ENCODE measurements around the gene PWWP2B.
"Not testable (repeated sequence)": the region's sequence is repeated elsewhere in the genome, so short reads cannot be mapped to it uniquely, and the experiment has no call there.

Gene PWWP2B

DNA sequence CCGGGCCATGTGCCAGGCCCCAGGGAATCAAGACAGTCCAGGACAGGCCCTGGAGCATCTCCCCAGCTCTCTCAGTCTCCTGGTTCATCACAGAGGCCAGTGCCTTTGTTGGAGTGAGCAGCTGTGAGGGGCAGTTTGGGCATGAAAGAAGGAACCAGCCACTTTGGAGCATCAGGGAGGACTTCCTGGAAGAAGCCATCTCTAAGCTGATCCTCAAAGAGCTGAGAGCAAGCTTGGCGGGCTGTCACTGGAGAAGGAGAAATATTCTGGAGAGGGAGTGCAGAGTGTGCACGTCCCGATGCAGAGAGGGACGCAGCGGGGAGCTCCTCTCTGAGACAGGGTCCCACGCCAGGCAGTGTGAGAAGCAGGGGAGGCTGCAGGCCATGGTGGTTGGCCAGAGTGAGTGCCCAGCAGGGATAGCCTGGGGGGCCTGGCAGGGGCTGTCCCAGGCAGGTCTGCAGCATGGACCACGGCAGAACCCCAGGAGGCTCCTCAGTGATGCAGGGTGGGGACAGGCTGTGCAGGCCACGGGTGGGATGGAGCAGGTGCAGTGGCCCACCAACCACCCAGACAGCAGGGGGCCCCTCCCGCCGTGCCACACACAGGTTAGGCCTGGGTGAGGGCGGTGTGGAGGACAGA lies 34.7 kb downstream of the PWWP2B start:
- DNase-seq (ENCODE audit: low read depth in 2 of 2) = no peak

- no peak for DNase-seq (ENCODE audit: low read depth in 2 of 2)
Observed at GRCh38 chr10:132432176-132432540, 35.2 kb downstream of the PWWP2B start.

- DNase-seq (ENCODE audit: low read depth in 2 of 2) = no peak
Observed at GRCh38 chr10:132433671-132434340, 36.8 kb downstream of the PWWP2B start.

GRCh38 chr10:132434405-132435005 lies 37.5 kb downstream of the PWWP2B start:
- peak; percentile 58 to 69 for DNase-seq (ENCODE audit: low read depth in 2 of 2)

DNA sequence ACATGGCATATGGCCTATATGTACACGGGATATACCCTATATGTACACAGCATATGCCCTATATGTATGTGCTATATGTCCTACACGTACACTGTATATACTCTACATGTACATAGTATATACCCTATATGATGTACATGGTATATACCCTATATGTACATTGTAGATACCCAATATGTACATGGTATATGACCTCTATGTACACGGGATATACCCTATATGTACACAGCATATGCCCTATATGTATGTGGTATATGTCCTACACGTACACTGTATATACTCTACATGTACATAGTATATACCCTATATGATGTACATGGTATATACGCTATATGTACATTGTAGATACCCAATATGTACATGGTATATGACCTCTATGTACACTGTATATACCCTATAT lies 38.3 kb downstream of the PWWP2B start:
- DNase-seq (ENCODE audit: low read depth in 2 of 2) = not testable (repeated sequence)

DNA sequence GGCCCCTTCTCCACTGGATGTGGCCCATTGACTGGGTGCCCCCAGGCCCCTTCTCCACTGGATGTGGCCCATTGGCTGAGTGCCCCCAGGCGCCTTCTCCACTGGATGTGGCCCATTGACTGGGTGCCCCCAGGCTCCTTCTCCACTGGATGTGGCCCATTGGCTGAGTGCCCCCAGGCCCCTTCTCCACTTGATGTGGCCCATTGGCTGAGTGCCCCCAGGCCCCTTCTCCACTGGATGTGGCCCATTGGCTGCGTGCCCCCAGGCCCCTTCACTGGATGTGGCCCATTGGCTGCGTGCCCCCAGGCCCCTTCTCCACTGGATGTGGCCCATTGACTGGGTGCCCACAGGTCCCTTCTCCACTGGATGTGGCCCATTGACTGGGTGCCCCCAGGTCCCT lies 39.1 kb downstream of the PWWP2B start:
- DNase-seq (ENCODE audit: low read depth in 2 of 2) = not testable (repeated sequence)

DNA sequence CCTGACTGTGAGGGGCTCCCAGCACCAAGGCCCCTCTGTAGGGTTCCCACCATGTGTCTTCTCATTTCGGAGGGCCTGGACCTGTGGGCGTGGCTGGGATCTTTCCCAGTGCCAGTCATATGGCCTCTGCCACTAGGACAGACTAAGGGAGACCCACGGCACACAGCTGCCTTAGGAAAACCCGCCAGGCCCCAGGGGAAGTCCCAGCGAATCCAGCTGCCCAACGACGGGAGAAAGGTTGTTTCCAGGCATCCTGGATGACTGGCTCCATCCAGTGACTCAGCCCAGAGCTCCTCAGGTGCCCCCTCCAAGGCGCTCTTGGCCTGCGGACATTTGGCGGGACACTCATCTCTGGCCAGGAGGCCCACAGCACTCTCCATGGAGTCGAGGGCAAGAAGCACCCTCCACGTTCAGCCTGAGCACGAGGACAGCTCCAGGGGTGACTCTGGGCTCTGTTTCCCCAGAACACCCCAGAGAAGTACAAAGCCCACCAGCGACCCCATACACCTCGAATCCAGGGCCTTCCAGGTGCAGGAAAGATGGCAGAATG lies 39.9 kb downstream of the PWWP2B start:
- DNase-seq (ENCODE audit: low read depth in 2 of 2) = no peak

GRCh38 chr10:132437541-132437950 lies 40.5 kb downstream of the PWWP2B start:
- no peak for DNase-seq (ENCODE audit: low read depth in 2 of 2)

GRCh38 chr10:132438091-132439024 lies 41.4 kb downstream of the PWWP2B start:
- DNase-seq (ENCODE audit: low read depth in 2 of 2) = no peak

DNA sequence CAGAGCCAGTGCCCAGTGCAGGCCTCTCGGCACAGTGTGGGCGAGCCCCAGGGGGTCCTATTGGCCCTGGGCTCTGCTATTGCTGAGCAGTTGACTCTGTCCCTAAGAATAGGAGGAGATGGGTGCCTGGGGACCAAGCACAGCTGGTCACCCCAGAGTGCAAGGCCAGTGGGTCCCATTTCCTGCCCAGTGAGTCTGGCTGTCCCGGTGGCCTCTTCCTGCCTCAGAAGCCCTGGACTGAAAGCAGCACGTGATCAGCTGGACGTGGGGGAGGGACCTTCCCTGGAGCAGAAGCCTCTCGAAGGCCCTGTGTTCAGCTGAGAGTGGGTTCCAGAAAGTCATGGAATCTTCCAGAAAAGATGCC lies 42.0 kb downstream of the PWWP2B start:
- DNase-seq (ENCODE audit: low read depth in 2 of 2) = no peak

GRCh38 chr10:132439424-132440163 lies 42.6 kb downstream of the PWWP2B start:
- DNase-seq (ENCODE audit: low read depth in 2 of 2) = no peak

DNA sequence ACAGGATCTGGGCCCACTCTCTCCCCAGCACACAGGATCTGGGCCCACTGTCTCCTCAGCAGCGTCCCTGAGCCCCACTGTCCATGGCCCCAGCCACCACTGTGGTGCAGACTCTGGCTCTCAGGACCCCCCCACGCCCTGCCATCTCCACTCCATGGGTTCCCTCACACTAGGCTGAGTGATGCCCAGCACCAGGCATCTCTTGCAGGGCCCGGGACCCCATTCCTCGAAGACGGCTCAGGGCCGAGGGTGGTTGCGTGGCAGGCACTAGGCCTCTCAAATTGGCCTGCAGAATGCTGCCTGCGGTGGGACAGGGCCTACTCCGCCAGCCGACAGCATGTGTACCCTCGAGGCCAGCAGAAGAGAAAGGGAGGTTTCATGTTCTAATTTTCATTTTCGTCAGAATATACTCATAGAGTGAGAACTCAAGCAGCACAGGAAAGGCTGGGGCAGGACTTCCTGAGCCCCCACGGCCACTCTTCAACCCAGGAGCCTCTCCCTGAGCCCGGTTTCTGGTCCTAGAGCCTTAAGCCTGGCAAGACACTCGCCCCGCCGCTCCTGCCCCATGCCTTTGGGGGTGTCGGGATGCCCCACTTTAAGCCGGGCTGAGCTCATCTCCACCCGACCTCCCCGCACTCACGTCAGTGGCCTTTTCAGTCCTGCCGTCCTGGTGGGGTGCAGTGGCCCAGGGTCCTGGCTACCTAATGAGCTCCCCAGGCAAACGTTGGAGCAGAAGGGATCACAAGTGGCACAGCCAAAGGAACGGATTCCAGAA lies 44.0 kb downstream of the PWWP2B start:
- DNase-seq (ENCODE audit: low read depth in 2 of 2) = no peak

DNA sequence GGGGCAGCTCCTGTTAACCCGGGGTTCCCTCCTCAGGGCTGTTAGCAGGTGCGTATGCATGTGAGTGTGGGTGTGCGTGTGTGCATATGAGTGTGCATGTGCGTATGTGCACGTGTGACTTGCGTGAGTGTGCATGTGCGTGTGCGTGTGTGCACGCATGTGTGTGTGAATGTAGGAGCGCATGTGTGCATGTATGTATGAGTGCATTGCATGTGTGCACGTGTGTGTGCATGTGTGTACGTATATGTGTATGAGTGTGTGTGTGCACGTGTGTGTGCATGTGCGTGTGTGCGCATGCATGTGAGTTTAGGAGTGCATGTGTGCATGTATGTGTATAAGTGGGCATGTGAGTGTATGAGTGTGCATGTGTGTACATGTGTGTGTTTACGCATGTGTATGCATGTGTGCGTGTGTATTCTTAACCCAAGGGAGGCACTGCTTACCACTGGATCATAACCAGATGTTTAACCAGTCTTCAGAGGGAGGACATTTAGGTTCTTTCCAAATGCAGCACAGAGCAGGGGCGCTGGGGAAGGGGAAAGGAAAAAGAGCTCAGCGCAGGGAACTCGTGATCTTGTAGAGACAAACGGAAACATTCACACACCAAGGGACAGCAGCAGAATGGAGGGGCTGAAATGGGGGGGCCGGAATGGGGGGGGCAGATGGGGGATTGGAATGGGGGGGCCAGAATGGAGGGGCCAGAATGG lies 45.0 kb downstream of the PWWP2B start:
- DNase-seq (ENCODE audit: low read depth in 2 of 2) = no peak

GRCh38 chr10:132442636-132443035 lies 45.6 kb downstream of the PWWP2B start:
- DNase-seq (ENCODE audit: low read depth in 2 of 2) = no peak

DNA sequence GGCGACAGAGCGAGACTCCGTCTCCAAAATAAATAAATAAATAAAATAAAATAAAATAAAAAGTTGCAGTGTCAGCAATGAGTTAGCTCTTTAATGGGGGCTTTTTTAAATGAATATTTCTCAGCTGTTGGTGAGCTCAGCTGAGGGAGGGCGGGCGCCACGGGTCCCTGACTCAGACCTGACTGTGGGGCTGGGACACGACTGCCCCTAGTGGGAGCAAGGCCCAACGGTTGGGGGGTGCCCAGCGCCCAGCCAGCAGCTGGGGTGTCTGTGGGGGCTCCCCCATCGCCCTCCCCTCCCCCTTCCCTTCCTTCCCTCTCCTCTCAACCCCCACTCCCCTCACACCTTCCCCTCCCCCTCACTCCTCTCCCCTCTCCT lies 46.6 kb downstream of the PWWP2B start:
- peak; percentile 50 to 52 for DNase-seq (ENCODE audit: low read depth in 2 of 2)

- no peak for DNase-seq (ENCODE audit: low read depth in 2 of 2)
Observed at GRCh38 chr10:132443983-132444876, 47.2 kb downstream of the PWWP2B start.

- no peak for DNase-seq (ENCODE audit: low read depth in 2 of 2)
Observed at GRCh38 chr10:132444877-132445351, 47.9 kb downstream of the PWWP2B start.

GRCh38 chr10:132445516-132446194 lies 48.7 kb downstream of the PWWP2B start:
- no peak for DNase-seq (ENCODE audit: low read depth in 2 of 2)
